NCI-H1048 (cell line): Measurements from ENCODE around the gene DHRS9.
A peak's percentile ranks its signal among the peaks of the same experiment; 100 is the strongest.
"Not testable (repeated sequence)": the region's sequence is repeated elsewhere in the genome, so short reads cannot be mapped to it uniquely, and the experiment has no call there.

Source experiments
- DNase-seq: peaks from one replicate; lab custom pipeline; 2025; lab: John Stamatoyannopoulos, UW

Gene DHRS9

GRCh38 chr2:169095621-169096105, 26.3 kb downstream of the DHRS9 start:
- no peak for DNase-seq

GRCh38 chr2:169104848-169105247, 35.5 kb downstream of the DHRS9 start:
- no peak for DNase-seq

- no peak for DNase-seq
Observed at GRCh38 chr2:169105476-169105875, 36.1 kb downstream of the DHRS9 start.

- no peak for DNase-seq
Observed at GRCh38 chr2:169106134-169106533, 36.8 kb downstream of the DHRS9 start.

GRCh38 chr2:169106563-169107545, 37.5 kb downstream of the DHRS9 start:
- DNase-seq: no peak

GRCh38 chr2:169107645-169108044, 38.3 kb downstream of the DHRS9 start:
- DNase-seq: no peak

GRCh38 chr2:169108099-169108884, 38.9 kb downstream of the DHRS9 start:
- no peak for DNase-seq

GRCh38 chr2:169109502-169110409, 40.4 kb downstream of the DHRS9 start:
- DNase-seq: peak; percentile 34

GRCh38 chr2:169110419-169110818, 41.1 kb downstream of the DHRS9 start:
- no peak for DNase-seq

- no peak for DNase-seq
Observed at GRCh38 chr2:169110916-169111315, 41.6 kb downstream of the DHRS9 start.

GRCh38 chr2:169112841-169113240, 43.5 kb downstream of the DHRS9 start:
- DNase-seq: no peak

- no peak for DNase-seq
Observed at GRCh38 chr2:169114056-169114455, 44.7 kb downstream of the DHRS9 start.

- DNase-seq: no peak
Observed at GRCh38 chr2:169116327-169116726, 47.0 kb downstream of the DHRS9 start.

GRCh38 chr2:169116993-169117392, 47.6 kb downstream of the DHRS9 start:
- DNase-seq: no peak

GRCh38 chr2:169118060-169118459, 48.7 kb downstream of the DHRS9 start:
- DNase-seq: no peak

- DNase-seq: no peak
Observed at GRCh38 chr2:169119123-169119760, 49.9 kb downstream of the DHRS9 start.

GRCh38 chr2:169119851-169120250, 50.5 kb downstream of the DHRS9 start:
- DNase-seq: no peak

- DNase-seq: no peak
Observed at GRCh38 chr2:169129703-169130243, 60.4 kb downstream of the DHRS9 start.

- DNase-seq: no peak
Observed at GRCh38 chr2:169131587-169132512, 62.5 kb downstream of the DHRS9 start.

GRCh38 chr2:169134272-169134671, 64.9 kb downstream of the DHRS9 start:
- DNase-seq: not testable (repeated sequence)
